GM10248 (cell line): ENCODE measurements around the gene FRZB.

Experiments
- CTCF ChIA-PET: fragments of 300-600 bp; sonication (Branson Sonifier 250); formaldehyde crosslinking; extraction: SDS; loops from one replicate; lab custom pipeline; 2021; ENCODE audit warnings: antibody characterized with exemption; lab: Yijun Ruan, JAX
- POLR2A ChIA-PET: fragments of 350-650 bp; sonication (Branson Sonifier 250); formaldehyde crosslinking; extraction: SDS; loops from one replicate; lab custom pipeline; 2020; ENCODE audit warnings: antibody characterized with exemption; lab: Yijun Ruan, JAX
- DNase-seq: peaks from one replicate; pipeline ENCODE4 v3.0.0; 2012; ENCODE audit errors: extremely low spot score
- TF ChIP-seq, protein P1 (sequence below): IDR thresholded peaks from 2 replicates; pipeline ENCODE4 v1.5.1; 2012; ENCODE audit warnings: mild to moderate bottlenecking, low read depth; ENCODE audit errors: extremely low read depth, missing control alignments, control extremely low read depth

FRZB gene

GRCh38 chr2:182911813-182912517 is 45.5 kb upstream of the FRZB start:
- CTCF ChIA-PET, result interaction anchor here (0.9 to 1.4 kb wide), 2 partner anchors 10 to 22 kb away, joined by 3 to 6 read pairs; no protein-coding TSS in a partner anchor
- POLR2A ChIA-PET, result no interaction called here
- TF ChIP-seq, protein P1, sequence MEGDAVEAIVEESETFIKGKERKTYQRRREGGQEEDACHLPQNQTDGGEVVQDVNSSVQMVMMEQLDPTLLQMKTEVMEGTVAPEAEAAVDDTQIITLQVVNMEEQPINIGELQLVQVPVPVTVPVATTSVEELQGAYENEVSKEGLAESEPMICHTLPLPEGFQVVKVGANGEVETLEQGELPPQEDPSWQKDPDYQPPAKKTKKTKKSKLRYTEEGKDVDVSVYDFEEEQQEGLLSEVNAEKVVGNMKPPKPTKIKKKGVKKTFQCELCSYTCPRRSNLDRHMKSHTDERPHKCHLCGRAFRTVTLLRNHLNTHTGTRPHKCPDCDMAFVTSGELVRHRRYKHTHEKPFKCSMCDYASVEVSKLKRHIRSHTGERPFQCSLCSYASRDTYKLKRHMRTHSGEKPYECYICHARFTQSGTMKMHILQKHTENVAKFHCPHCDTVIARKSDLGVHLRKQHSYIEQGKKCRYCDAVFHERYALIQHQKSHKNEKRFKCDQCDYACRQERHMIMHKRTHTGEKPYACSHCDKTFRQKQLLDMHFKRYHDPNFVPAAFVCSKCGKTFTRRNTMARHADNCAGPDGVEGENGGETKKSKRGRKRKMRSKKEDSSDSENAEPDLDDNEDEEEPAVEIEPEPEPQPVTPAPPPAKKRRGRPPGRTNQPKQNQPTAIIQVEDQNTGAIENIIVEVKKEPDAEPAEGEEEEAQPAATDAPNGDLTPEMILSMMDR, result no peak
- no peak for DNase-seq

DNA sequence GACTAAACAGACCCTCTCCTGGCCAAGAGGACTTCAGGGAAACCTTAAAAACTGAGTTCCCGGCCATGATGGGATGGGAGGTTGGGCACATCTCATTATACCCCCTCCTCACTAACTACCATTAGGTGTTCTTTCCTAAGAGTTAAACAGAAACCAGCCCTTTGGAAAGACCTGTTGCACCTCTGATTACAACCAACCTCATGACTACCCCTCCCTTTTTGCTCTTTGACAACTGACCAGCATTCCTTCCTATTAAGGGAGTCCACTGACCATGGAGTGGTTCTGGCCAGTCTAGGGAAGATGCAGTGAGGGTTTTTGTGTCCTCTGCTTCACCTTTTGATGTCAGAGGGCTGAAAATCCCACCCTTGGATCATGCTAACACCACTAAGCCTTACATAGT is 44.5 kb upstream of the FRZB start:
- DNase-seq, result no peak
- ChIA-PET CTCF (interaction anchor here (1.4 kb wide), 1 partner anchor 9 kb away, joined by 6 read pairs; no protein-coding TSS in a partner anchor), POLR2A (no interaction called here)
- TF ChIP-seq, protein P1, result no peak

- CTCF ChIA-PET, result interaction anchor here (1.9 kb wide), 1 partner anchor 88 kb away, joined by 4 read pairs; no protein-coding TSS in a partner anchor
- TF ChIP-seq, protein P1, result no peak
- POLR2A ChIA-PET, result no interaction called here
- no peak for DNase-seq
These were observed 40.8 kb upstream of the FRZB start for GRCh38 chr2:182907081-182907830.

- TF ChIP-seq, protein P1, result no peak
- POLR2A ChIA-PET, result no interaction called here
- CTCF ChIA-PET, result interaction anchor here (1.2 to 1.9 kb wide), 4 partner anchors 9 to 87 kb away, joined by 3 to 5 read pairs (median 4); no protein-coding TSS in a partner anchor
- no peak for DNase-seq
These were observed 40.0 kb upstream of the FRZB start for GRCh38 chr2:182906454-182906853.

DNA sequence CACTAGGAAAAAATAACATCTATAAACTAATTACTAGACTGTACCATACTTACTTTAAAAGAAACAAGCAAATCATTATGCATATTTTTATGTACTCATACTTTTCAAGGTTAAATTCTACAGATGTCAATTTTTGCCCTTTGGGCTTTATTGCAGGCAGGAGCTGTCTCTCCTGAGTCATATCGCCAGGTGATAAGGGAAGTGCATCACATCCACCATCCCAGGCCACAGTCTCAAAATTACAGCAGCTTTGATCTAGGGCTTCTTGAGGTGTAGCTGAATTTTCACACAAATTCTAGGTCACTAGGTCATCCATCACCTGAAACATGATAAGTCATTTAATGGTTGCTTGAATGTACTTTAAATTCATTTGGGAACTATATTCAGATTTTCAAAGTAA is 38.4 kb upstream of the FRZB start:
- CTCF ChIA-PET, result interaction anchor here (1.5 to 1.7 kb wide), 2 partner anchors 9 to 12 kb away, joined by 4 to 5 read pairs; no protein-coding TSS in a partner anchor
- POLR2A ChIA-PET, result no interaction called here
- TF ChIP-seq, protein P1, result no peak
- no peak for DNase-seq

GRCh38 chr2:182903566-182903965 is 37.1 kb upstream of the FRZB start:
- TF ChIP-seq, protein P1, result no peak
- POLR2A ChIA-PET, result no interaction called here
- DNase-seq, result no peak
- CTCF ChIA-PET, result no interaction called here
